Effector CD4-positive, alpha-beta T cell (primary cell): ENCODE results near the gene PTPRK.
"Not testable (repeated sequence)": the region's sequence is repeated elsewhere in the genome, so short reads cannot be mapped to it uniquely, and the experiment has no call there.

ENCODE experiments used
- DNase-seq: peaks from one replicate; pipeline ENCODE4 v3.0.0-alpha.2; 2020

PTPRK gene

GRCh38 chr6:128434752-128435151 lies 85.6 kb downstream of the PTPRK start:
- not testable (repeated sequence) for DNase-seq

DNA sequence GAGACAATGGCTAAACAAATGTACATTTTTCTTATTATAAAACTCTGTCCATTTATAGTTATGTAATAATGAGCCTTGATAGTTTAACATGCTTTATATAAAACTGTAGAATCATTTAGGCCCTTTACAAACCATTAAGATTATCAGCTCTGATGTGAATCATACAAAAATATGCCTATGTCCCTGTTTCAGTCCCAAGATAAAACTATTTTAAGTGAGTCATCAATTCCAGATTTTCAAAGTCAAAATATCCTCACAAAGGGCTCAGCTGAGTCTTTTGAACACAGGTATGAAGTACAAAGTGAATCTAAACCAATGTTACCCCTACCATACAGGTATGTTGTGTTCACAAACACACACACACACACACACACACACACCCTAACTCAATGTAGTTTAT lies 88.0 kb downstream of the PTPRK start:
- no peak for DNase-seq

GRCh38 chr6:128427139-128427538 lies 93.3 kb downstream of the PTPRK start:
- DNase-seq, result no peak

DNA sequence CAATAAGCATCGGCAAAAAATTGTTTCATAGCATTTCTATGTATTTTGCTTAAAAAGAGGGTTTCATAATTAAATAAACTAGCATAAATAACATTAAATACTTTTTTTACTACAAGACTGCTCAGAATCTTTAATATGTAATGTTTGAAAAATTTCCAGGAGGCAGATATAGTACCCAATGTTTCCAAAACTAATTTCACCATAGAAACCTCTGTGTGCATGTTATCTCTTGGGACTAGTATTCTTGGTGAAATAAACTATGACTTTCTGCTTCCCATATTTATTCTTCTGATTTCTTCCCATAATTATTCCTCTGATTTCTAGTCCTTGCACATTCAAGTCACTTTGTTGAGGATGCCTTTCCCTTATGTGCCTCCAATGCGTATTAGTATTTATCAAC lies 94.5 kb downstream of the PTPRK start:
- DNase-seq, result no peak

DNA sequence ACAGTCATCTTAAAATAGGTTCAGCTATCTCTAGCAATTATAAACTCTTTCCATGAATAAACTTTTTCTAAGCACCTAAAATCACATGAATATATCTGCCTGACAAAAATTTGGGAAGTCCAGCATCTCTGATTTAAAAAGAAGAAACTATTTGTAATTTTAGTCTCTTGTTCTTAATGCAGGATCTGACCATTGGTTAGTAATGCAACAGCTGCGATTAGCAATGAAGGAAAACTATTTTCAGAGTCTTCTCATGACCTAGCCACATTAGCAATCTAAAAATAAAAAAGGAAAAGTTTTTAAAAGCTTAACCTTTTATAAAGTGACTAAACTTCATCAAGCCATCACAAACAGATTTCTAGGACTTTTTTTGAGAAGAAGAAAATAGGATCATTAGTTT lies 97.5 kb downstream of the PTPRK start:
- no peak for DNase-seq

DNA sequence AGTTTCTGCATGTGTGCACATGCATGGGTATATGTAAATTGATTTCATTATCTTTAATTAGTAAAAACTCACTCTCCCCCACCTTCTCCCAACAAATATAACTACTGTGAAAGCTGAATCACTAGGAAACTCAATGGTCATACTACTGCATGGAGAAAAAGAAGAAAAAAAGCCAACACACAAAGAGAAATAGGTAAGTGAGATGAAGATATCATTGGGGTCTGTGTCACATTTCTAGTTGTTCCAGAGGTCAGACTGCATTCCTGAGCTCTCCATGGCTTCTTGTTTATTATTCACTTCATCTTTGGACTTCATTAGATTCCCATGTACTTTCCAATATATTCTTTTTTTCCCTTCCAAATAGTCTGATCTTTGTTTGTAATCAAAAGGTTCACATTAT lies 98.2 kb downstream of the PTPRK start:
- DNase-seq, result no peak

DNA sequence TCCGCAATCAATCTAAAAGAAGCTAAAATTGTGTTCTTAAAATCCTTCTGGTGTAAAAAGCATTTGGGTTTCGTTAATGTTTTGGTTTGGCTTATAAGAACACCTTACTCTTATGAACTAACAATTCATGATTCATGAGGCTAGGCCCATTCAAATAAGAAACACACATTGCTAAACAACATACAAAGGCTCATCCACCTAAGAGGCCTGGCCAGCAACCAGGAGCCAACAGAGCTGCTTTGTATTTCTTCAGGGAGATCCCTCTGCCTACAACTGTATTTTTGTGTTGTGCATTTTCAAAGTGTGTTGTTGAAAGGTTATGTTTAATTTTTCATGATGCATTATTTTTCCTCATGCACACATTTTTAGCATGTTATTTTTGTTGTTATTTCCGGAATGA lies 98.6 kb downstream of the PTPRK start:
- DNase-seq, result no peak

DNA sequence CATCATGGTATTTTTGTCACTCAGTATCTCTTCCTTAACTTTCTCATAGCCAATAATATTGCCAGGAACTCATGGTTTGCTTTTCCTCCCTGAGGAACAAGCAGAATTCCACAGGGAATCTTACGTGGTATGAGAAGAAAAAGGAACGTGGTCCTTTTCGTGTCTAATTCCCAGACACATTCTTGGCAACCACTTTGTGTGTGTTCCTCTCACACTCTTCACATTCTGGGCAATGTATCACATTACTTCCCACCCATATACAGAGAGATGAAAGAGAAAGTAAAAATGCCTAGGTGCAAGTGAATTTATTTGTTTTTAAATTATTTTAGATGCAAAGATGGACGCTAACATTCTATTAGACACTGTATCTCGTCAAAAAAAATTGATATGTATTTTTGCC lies 102.7 kb downstream of the PTPRK start:
- no peak for DNase-seq

- DNase-seq, result no peak
Measured at GRCh38 chr6:128415387-128415786, 105.0 kb downstream of the PTPRK start.

DNA sequence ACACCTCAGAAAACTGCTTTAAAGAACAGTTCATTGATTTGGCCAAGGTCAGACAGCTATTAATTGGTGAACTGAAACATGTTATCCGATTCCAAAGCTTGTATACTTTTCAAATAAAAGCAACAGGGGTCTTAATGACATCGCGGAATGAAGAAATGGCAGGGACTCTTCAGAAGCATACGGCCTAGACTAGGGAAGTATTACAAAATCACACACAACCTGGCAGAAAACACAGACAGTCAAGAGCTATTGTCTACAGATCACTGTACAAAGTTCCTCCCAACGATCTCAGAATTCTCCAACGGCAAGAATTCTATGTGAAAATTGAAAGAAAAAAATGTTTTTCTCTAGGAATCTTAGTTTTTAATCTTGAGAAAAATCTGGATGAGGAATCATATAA lies 105.5 kb downstream of the PTPRK start:
- no peak for DNase-seq

DNA sequence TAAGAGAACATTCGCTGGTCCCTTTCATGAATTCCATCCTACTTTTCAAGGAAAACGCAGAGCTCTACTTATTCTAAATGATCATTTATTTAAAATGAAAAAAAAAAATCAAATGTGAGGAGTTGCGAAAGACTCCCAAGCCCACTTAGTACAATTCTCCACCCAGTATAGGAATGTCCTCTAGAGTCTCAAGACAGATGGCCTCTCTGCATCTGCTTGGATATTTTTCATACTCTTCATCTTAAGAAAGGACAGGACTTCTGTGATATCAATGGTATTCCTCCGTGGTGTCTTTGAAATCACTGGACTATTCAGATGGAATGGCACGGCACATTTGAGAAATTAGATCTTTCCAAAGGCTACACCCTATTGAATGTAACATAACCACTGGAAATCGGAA lies 107.1 kb downstream of the PTPRK start:
- no peak for DNase-seq

DNA sequence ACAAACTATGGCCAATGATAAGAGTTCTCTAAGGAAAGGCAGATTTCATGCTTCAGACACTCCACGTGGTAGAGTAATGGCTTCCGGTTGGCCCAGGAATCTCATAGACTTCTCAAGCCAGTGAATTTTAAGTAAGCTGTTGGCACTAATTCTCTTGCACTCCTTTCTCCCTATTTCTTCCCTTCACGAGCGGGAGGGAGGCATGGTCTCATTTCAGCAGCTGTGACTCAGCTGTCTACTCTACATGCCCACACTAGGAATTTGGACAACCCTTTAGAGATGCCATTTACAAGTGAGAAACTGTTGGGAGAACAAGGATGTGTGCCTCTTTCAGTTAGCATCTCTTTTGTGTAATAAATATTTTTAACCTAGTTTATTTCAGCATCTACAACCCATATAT lies 107.7 kb downstream of the PTPRK start:
- no peak for DNase-seq

GRCh38 chr6:128410584-128410983 lies 109.8 kb downstream of the PTPRK start:
- no peak for DNase-seq

GRCh38 chr6:128409003-128409402 lies 111.4 kb downstream of the PTPRK start:
- DNase-seq, result no peak

GRCh38 chr6:128406453-128406852 lies 113.9 kb downstream of the PTPRK start:
- DNase-seq, result no peak

- DNase-seq, result no peak
Measured at GRCh38 chr6:128403618-128404444, 116.6 kb downstream of the PTPRK start.

DNA sequence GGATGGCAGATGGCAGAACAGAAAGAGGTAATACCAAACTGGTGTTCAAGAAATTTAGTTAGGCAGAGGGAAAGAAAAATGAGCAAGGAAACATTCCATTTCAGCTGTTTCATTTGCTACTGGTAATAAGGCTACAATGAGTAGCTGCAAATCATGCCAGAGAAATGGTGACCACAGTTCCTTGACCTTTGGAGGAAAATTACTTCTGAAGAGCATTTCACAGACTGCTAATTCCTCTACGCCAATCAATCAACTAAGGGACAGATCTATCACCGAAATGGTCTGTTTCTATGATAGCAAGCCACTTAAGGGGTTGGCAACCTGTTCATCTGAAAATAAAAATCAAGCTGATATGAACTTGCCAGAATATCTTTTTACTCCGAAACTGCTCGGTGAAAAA lies 119.5 kb downstream of the PTPRK start:
- no peak for DNase-seq

- no peak for DNase-seq
Measured at GRCh38 chr6:128397996-128398395, 122.4 kb downstream of the PTPRK start.

GRCh38 chr6:128395596-128395995 lies 124.8 kb downstream of the PTPRK start:
- DNase-seq, result no peak

- DNase-seq, result no peak
Measured at GRCh38 chr6:128395188-128395587, 125.2 kb downstream of the PTPRK start.

GRCh38 chr6:128394167-128394566 lies 126.2 kb downstream of the PTPRK start:
- no peak for DNase-seq

- no peak for DNase-seq
Measured at GRCh38 chr6:128389820-128390534, 130.4 kb downstream of the PTPRK start.

GRCh38 chr6:128388380-128388779 lies 132.0 kb downstream of the PTPRK start:
- DNase-seq, result no peak

DNA sequence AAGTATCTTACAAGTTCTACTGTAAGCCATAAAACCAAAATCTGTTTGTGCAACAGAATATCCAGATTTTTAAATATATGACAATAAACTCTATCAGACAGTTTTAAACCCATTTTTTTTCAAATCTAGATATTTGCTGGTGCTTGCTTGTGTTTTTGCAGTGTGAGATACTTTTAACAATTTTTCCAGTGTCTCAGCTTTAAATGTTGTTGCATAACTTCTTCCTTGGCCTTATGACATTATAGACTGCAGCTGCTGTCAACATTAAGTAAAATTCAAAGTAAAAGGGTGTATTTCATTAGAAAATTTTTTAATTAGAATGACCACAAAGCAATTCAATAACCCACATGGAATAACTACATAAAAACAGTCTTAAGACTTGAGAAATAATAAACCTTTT lies 139.5 kb downstream of the PTPRK start:
- DNase-seq, result no peak

DNA sequence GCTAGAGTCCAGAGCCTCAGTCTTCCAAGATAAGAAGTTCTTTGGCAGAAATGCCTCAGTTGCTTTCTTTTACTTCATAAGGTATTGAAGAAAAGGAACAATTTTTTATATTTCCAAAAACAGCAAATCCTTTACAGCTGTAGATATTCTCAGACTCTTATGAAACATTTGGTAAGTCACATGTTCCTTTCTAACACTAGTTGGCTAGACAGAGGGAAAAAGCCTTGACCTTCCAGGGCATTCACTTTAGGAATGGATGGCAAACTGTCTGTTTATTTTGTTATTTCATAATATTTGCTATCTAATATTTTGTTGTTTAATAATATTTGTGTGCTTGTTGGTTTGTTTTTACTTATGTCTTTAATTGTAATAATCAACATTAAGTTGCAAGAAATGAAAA lies 140.8 kb downstream of the PTPRK start:
- no peak for DNase-seq
